Neuronal stem cell (in vitro differentiated cells): ENCODE data around the gene ACSF3.

Experiments
- DNase-seq: peaks from one replicate; pipeline ENCODE4 v3.0.0-alpha.2; 2013; ENCODE audit warnings: low spot score
- H2AFZ ChIP-seq: one replicate; pipeline ENCODE4 v1.6.1; 2013; ENCODE audit warnings: mild to moderate bottlenecking, low read length, inconsistent platforms
- H2AK5ac ChIP-seq: 2 replicates; pipeline ENCODE4 v1.6.1; 2013; ENCODE audit warnings: low read depth, mild to moderate bottlenecking, inconsistent platforms, low read length, moderate library complexity, mixed read lengths
- H2BK120ac ChIP-seq: 2 replicates; pipeline ENCODE4 v1.6.1; 2013; ENCODE audit warnings: low read depth, mild to moderate bottlenecking, inconsistent platforms, low read length, moderate library complexity, mixed read lengths
- H2BK12ac ChIP-seq: one replicate; pipeline ENCODE4 v1.6.1; 2013; ENCODE audit warnings: low read length, inconsistent platforms
- H2BK15ac ChIP-seq: 2 replicates; pipeline ENCODE4 v1.6.1; 2013; ENCODE audit warnings: mild to moderate bottlenecking, low read length, inconsistent platforms, mixed read lengths
- H2BK5ac ChIP-seq: one replicate; pipeline ENCODE4 v1.6.1; 2013; ENCODE audit warnings: inconsistent platforms, mild to moderate bottlenecking, low read length, moderate library complexity
- H3K14ac ChIP-seq: one replicate; pipeline ENCODE4 v1.6.1; 2013; ENCODE audit warnings: low read length, inconsistent platforms
- H3K18ac ChIP-seq: 2 replicates; pipeline ENCODE4 v1.6.1; 2013; ENCODE audit warnings: low read length, inconsistent platforms
- H3K23ac ChIP-seq: 2 replicates; pipeline ENCODE4 v1.6.1; 2013; ENCODE audit warnings: low read depth, mild to moderate bottlenecking, mixed read lengths, low read length, inconsistent platforms; ENCODE audit not compliant: poor library complexity
- H3K27ac ChIP-seq: replicated peaks from 3 replicates; pipeline ENCODE4 v1.5.1; 2013; ENCODE audit warnings: low read length, inconsistent platforms
- H3K27me3 ChIP-seq, 3 experiments: 2 replicates each; pipeline ENCODE4 v1.6.1; 2013; ENCODE audit warnings: low read length in 3 of 3, mild to moderate bottlenecking in 2 of 3, inconsistent platforms in 1 of 3, low read depth in 1 of 3, mixed read lengths in 1 of 3, moderate library complexity in 1 of 3; ENCODE audit not compliant: control insufficient read depth in 3 of 3, insufficient read depth in 3 of 3
- H3K36me3 ChIP-seq, 2 donors: replicated peaks in 1 of 2; 2 replicates each; pipeline ENCODE4 v1.6.1; 2013; ENCODE audit warnings: low read length in 2 of 2; ENCODE audit not compliant: control insufficient read depth in 2 of 2, insufficient read depth in 2 of 2
- H3K4ac ChIP-seq: 2 replicates; pipeline ENCODE4 v1.6.1; 2013; ENCODE audit warnings: inconsistent platforms, mild to moderate bottlenecking, low read length, moderate library complexity
- H3K4me1 ChIP-seq, 2 donors: 1 replicate in 1 of 2; 2 replicates in 1 of 2; pipeline ENCODE4 v1.6.1; 2013; ENCODE audit warnings: low read length in 2 of 2, low read depth in 1 of 2; ENCODE audit not compliant: control insufficient read depth in 2 of 2, insufficient read depth in 1 of 2
- H3K4me2 ChIP-seq: one replicate; pipeline ENCODE4 v1.6.1; 2013; ENCODE audit warnings: mild to moderate bottlenecking, low read length, inconsistent platforms; ENCODE audit not compliant: insufficient read depth, poor library complexity, severe bottlenecking
- H3K4me3 ChIP-seq, 2 donors: 2 replicates each; pipeline ENCODE4 v1.5.1; 2013; ENCODE audit warnings: low read length in 2 of 2, mild to moderate bottlenecking in 2 of 2, inconsistent platforms in 1 of 2, moderate library complexity in 1 of 2
- H3K79me1 ChIP-seq: one replicate; pipeline ENCODE4 v1.6.1; 2013; ENCODE audit warnings: low read depth, mild to moderate bottlenecking, inconsistent platforms, low read length, moderate library complexity
- H3K9ac ChIP-seq: one replicate; pipeline ENCODE4 v1.6.1; 2013; ENCODE audit warnings: mild to moderate bottlenecking, low read depth, low read length, inconsistent platforms; ENCODE audit not compliant: poor library complexity
- H3K9me3 ChIP-seq, 2 donors: replicated peaks in 1 of 2; 2 replicates each; pipeline versions ENCODE3 to v1.6.1; 2013; ENCODE audit warnings: low read length in 2 of 2, mild to moderate bottlenecking in 2 of 2, inconsistent platforms in 1 of 2, low read depth in 1 of 2, mixed read lengths in 1 of 2, moderate library complexity in 1 of 2; ENCODE audit not compliant: control insufficient read depth in 2 of 2, insufficient read depth in 1 of 2
- H4K8ac ChIP-seq: one replicate; pipeline ENCODE4 v1.6.1; 2013; ENCODE audit warnings: low read depth, mild to moderate bottlenecking, inconsistent platforms, low read length, moderate library complexity
- H4K91ac ChIP-seq: one replicate; pipeline ENCODE4 v1.6.1; 2013; ENCODE audit warnings: low read length, low read depth, mild to moderate bottlenecking, inconsistent platforms; ENCODE audit not compliant: poor library complexity
- WGBS, 2 donors: extraction: QIAGEN DNeasy Blood & Tissue Kit; methylation state at CpG; one replicate each; pipeline ENCODE4 v1.1.7; 2013; ENCODE audit warnings: missing lambda C conversion rate in 2 of 2, mixed read lengths in 1 of 2; ENCODE audit not compliant: insufficient read length in 2 of 2, insufficient replicate concordance in 1 of 2; ENCODE audit errors: extremely low coverage in 2 of 2; 5-methylcytosine and 5-hydroxymethylcytosine counted together

The ACSF3 gene

GRCh38 chr16:89197633-89198416, 104.2 kb downstream of the ACSF3 start:
- Histone ChIP-seq H2BK12ac (no peak overlapping the region), H3K36me3 (no peaks in the 10 kb centered on the region), H2AK5ac (peak overlapping the region; percentile 14), H4K91ac (no peak overlapping the region), H2BK5ac (no peak overlapping the region), H3K4me2 (no peak overlapping the region), H3K23ac (no peak overlapping the region), H2BK15ac (no peak overlapping the region), H3K4me3 (no peak overlapping the region), H2BK120ac (no peak overlapping the region), H2AFZ (no peak overlapping the region), H3K27ac (no peak overlapping the region), H3K14ac (no peak overlapping the region), H3K27me3 (peaks cover 17 to 63% (median 44%) of the 10 kb centered on the region in 3 experiments), H3K4me1 (peaks cover 3 to 22% of the 10 kb centered on the region in 2 donors), H3K9ac (no peak overlapping the region), H3K79me1 (peaks cover 2% of the 10 kb centered on the region), H4K8ac (no peak overlapping the region), H3K9me3 (peaks cover 4% of the 10 kb centered on the region in 2 donors), H3K4ac (no peak overlapping the region), H3K18ac (peak overlapping the region; percentile 48)
- no peak for DNase-seq
- WGBS, 2 donors = no CpG with 5 or more reads among the region's 26 CpGs

GRCh38 chr16:89198417-89199240, 105.0 kb downstream of the ACSF3 start:
- H3K36me3 ChIP-seq = no peaks in the 10 kb centered on the region
- H3K27ac ChIP-seq = no peak overlapping the region
- H3K4me3 ChIP-seq = no peak overlapping the region
- no peak overlapping the region for H2BK120ac ChIP-seq
- H3K4ac ChIP-seq = no peak overlapping the region
- H3K4me1 ChIP-seq = peaks cover 3 to 22% of the 10 kb centered on the region in 2 donors
- H2AFZ ChIP-seq = no peak overlapping the region
- H3K27me3 ChIP-seq = peaks cover 17 to 69% (median 46%) of the 10 kb centered on the region in 3 experiments
- H2AK5ac ChIP-seq = peak overlapping the region; percentile 97
- H3K79me1 ChIP-seq = peaks cover 2% of the 10 kb centered on the region
- peak overlapping the region; percentile 50 for H3K9ac ChIP-seq
- H3K4me2 ChIP-seq = no peak overlapping the region
- H4K8ac ChIP-seq = no peak overlapping the region
- peak overlapping the region; percentile 82 for H3K14ac ChIP-seq
- DNase-seq = no peak
- no peak overlapping the region for H2BK12ac ChIP-seq
- H3K9me3 ChIP-seq = peaks cover 6 to 7% of the 10 kb centered on the region in 2 donors
- H2BK15ac ChIP-seq = peak overlapping the region; percentile 33
- peak overlapping the region; percentile 3 for H3K23ac ChIP-seq
- H2BK5ac ChIP-seq = peak overlapping the region; percentile 39
- no CpG with 5 or more reads among the region's 28 CpGs for WGBS, 2 donors
- H3K18ac ChIP-seq = no peak overlapping the region
- no peak overlapping the region for H4K91ac ChIP-seq

DNA sequence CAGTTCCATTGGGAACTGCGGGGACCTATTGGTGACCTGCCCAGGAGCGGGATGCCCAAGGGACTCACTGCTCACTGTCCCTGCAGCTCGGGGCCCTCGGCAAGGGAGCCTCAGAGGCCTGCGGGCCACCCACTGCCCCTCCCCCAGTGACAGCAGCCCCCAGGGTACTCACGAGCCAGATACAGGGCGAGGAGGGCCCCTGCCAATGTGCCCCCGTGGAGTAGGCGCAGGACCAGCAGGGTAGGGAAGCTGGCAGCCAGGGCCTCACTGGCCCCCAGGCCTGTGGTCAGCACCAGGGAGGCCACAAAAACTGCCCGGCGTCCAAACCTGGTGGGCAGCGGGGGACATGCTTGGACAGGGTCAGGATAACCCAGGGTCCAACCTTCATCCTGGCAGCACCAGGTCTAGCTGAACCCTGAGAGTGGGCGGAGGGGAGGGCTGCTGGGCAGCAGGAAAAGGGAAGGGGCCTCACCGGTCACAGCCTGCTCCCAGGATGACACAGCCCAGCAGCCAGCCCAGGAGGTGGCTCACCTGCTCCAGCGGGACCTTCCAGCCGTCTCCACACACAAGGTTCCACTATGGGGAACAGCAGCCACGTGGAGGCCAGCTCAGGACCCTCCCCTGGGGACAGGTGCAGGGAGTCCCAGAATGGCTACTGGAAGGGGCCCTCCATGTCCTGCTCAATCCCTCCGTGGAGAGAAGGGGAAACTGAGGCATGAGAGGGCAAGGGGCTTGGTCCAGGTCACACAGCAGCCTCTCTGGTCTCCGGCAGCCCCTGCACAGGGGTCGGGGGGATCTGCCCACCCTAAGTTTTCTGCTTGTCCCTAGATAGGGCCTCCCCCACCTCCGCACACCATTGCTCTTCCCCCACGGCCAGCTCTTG, 105.8 kb downstream of the ACSF3 start:
- Histone ChIP-seq H3K4ac (peak overlapping the region; percentile 53), H3K18ac (peak overlapping the region; percentile 71), H3K4me2 (no peak overlapping the region), H3K27ac (no peak overlapping the region), H4K8ac (no peak overlapping the region), H3K4me1 (peaks cover 3 to 22% of the 10 kb centered on the region in 2 donors), H4K91ac (no peak overlapping the region), H2AK5ac (peak overlapping the region; percentile 97), H3K79me1 (peaks cover 2% of the 10 kb centered on the region), H3K23ac (peak overlapping the region; percentile 91), H2BK15ac (peak overlapping the region; percentile 58), H2BK5ac (peak overlapping the region; percentile 39), H2BK12ac (peak overlapping the region; percentile 22), H2BK120ac (no peak overlapping the region), H3K27me3 (peaks cover 15 to 61% (median 43%) of the 10 kb centered on the region in 3 experiments), H3K36me3 (no peaks in the 10 kb centered on the region), H3K4me3 (peak overlapping the region in 1 of 2 donors; percentile 46), H3K9ac (peak overlapping the region; percentile 60), H2AFZ (peak overlapping the region; percentile 86), H3K14ac (peak overlapping the region; percentile 56), H3K9me3 (peaks cover 6 to 7% of the 10 kb centered on the region in 2 donors)
- no peak for DNase-seq
- no CpG with 5 or more reads among the region's 22 CpGs for WGBS, 2 donors
